GM10266 (cell line): ENCODE measurements around the gene DEFB132.

Experiments
- DNase-seq: peaks from one replicate; pipeline ENCODE4 v3.0.0; 2012; ENCODE audit errors: extremely low spot score
- CTCF ChIP-seq: IDR thresholded peaks from 2 replicates; pipeline ENCODE4 v1.5.1; 2012; ENCODE audit warnings: mild to moderate bottlenecking, low read depth; ENCODE audit not compliant: control insufficient read depth, insufficient read depth; ENCODE audit errors: missing control alignments

The DEFB132 gene

DNA sequence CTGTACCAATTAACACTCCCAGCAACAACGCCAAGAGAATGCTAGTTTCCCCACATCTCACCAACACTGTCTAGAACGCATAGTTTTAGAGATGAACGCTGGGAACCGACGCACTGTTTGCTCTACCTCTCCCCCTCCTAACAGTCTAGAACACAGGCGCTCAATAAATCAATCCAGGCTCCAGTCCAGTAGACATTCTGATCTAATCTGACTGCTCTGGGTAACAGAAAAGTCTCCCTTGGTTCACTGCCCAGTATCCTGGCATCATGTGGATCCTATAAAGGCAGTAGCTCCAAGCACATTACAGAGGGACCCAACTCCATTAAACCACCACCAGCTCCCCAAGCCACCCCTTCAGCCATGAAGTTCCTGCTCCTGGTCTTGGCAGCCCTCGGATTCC is at the start of gene DEFB132:
Gene DEFB132 (plus strand): TSS at position 306 of the 400 bp plus-strand sequence. CDS start 55 bp downstream, at position 361.
- DNase-seq = no peak
- TF ChIP-seq CTCF = no peak

- peak; percentile 25 for DNase-seq
- TF ChIP-seq CTCF = peak; percentile 60
Measured at GRCh38 chr20:208942-209566, 48.5 kb upstream of the DEFB132 start.

GRCh38 chr20:210809-211502 is 46.6 kb upstream of the DEFB132 start:
- TF ChIP-seq CTCF = no peak
- no peak for DNase-seq

DNA sequence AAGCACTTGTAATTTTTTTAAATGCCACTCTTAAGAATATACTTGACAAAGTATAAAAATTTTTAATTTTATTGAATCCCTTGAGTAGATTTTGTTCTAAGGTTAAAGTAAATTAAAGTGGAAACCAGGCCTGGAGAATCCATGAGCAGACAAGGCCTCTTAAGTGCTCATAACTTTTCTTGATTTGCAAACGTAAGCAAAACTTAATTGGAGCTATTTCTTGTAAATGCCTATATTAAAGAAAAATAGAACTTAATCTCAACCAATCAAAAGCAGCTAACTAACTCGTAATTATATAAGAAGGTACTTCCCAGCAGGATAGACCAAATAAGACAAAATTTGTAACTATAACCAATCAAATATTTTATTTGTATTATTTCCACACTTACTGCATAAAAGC is 43.1 kb upstream of the DEFB132 start:
- no peak for TF ChIP-seq CTCF

DNA sequence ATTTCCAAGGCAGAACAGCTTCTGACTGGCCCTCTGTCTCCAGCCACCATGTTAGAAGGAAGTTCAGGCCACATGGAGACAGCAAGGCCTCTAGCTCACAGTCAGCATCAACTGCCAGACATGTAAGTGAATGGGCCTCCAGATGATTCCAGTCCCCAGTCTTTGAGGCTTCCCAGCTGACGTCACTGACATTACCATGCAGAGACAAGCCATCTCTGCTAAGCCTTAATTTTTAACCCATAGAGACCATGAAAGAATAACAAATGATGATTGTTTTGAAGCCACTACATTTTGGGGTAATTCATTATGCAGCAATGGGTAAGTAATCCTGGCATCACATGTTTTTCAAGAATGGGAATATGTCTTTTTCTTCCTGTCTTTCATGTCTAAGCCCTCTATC is 41.7 kb upstream of the DEFB132 start:
- no peak for DNase-seq
- no peak for TF ChIP-seq CTCF

More for the DNA sequence above, 43.1 kb upstream of the DEFB132 start:
- no peak for DNase-seq

DNA sequence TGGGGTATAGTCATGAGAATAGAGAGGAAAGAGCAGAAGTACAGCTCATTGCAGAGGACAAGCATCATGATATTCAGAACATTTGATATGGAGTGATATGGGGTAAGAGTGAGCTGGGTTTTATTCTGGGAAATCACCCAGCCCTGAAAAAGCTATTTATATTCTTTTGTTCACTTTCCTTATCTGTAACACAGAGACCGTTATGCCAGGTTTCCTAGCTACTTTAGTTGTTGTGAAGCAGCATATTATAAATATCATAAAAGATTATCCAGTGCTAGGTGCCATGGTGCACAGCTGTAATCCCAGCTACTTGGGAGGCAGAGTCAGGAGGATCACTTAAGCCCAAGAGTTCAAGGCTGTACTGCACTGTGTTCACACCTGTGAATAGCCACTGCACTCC is 40.3 kb upstream of the DEFB132 start:
- DNase-seq = no peak
- no peak for TF ChIP-seq CTCF
